OCI-LY3 (cell line): Measurements from ENCODE around the gene LHFPL6.

ENCODE experiments used
- H2AFZ ChIP-seq: fragments of 200-600, 300-600 bp; shearing (Covaris generic); 2 replicates; pipeline ENCODE4 v1.6.0; 2014; ENCODE audit warnings: antibody characterized with exemption, low read depth, low read length
- H3K27ac ChIP-seq: fragments of 200-600, 300-600 bp; sonication (generic); 2 replicates; pipeline ENCODE4 v1.5.1; 2014; ENCODE audit warnings: mild to moderate bottlenecking, low read length, moderate library complexity, mixed read lengths
- H3K27me3 ChIP-seq: fragments of 200-600, 300-600 bp; sonication (generic); 2 replicates; pipeline ENCODE4 v1.6.1; 2014; ENCODE audit warnings: low read depth, low read length, mixed read lengths
- H3K36me3 ChIP-seq: fragments of 200-600, 300-600 bp; sonication (generic); replicated peaks from 2 replicates; pipeline ENCODE3; 2014; ENCODE audit warnings: low read depth, low read length, mixed read lengths
- H3K4me1 ChIP-seq: fragments of 300-600, 200-600 bp; sonication (generic); 2 replicates; pipeline ENCODE4 v1.6.1; 2014; ENCODE audit warnings: low read length, mixed read lengths
- H3K4me2 ChIP-seq: fragments of 200-600, 300-600 bp; sonication (generic); 2 replicates; pipeline ENCODE4 v1.6.1; 2014; ENCODE audit warnings: low read length, mixed read lengths
- H3K4me3 ChIP-seq: fragments of 300-600, 200-600 bp; sonication (generic); 2 replicates; pipeline ENCODE4 v1.5.1; 2014; ENCODE audit warnings: antibody characterized with exemption, mild to moderate bottlenecking, low read length, moderate library complexity
- H3K79me2 ChIP-seq: fragments of 300-600, 200-600 bp; shearing (Covaris generic); 2 replicates; pipeline ENCODE4 v1.6.1; 2014; ENCODE audit warnings: mild to moderate bottlenecking, low read length, mixed read lengths
- H3K9ac ChIP-seq: fragments of 300-600, 200-600 bp; shearing (Covaris generic); 2 replicates; pipeline ENCODE4 v1.6.0; 2014; ENCODE audit warnings: mild to moderate bottlenecking, low read length, moderate library complexity
- H3K9me3 ChIP-seq: fragments of 200-600, 300-600 bp; shearing (Covaris generic); 2 replicates; pipeline ENCODE4 v1.6.1; 2014; ENCODE audit warnings: low read length, mixed read lengths; ENCODE audit not compliant: insufficient read depth
- H4K20me1 ChIP-seq: fragments of 200-600, 300-600 bp; sonication (generic); 2 replicates; pipeline ENCODE4 v1.6.1; 2016; ENCODE audit warnings: low read length, mixed read lengths; ENCODE audit not compliant: insufficient read depth
- CTCF ChIP-seq: fragments of 200-600, 300-600 bp; sonication (generic); IDR thresholded peaks from 2 replicates; pipeline ENCODE4 v1.5.1; 2014; ENCODE audit warnings: antibody characterized with exemption, low read length, low read depth
- EZH2phosphoT487 ChIP-seq: fragments of 200-600 bp; shearing (Covaris generic); IDR thresholded peaks from 2 replicates; pipeline ENCODE4 v1.6.1; 2018; ENCODE audit warnings: antibody characterized with exemption, mixed run types, low read depth

LHFPL6 gene

GRCh38 chr13:39605677-39606320, 2.8 kb upstream of the LHFPL6 start:
- H2AFZ ChIP-seq = no peak overlapping the region
- no peak overlapping the region for H3K27ac ChIP-seq

GRCh38 chr13:39604756-39605155, 1.8 kb upstream of the LHFPL6 start:
- H4K20me1 ChIP-seq = no peaks in the 10 kb centered on the region
- H3K4me3 ChIP-seq = no peak overlapping the region
- H3K36me3 ChIP-seq = peaks cover 13% of the 10 kb centered on the region
- H3K27ac ChIP-seq = no peak overlapping the region
- no peak overlapping the region for H3K4me2 ChIP-seq
- no peak overlapping the region for H3K9ac ChIP-seq
- peaks cover 23% of the 10 kb centered on the region for H3K79me2 ChIP-seq
- no peaks in the 10 kb centered on the region for H3K27me3 ChIP-seq
- H2AFZ ChIP-seq = no peak overlapping the region
- H3K9me3 ChIP-seq = no peaks in the 10 kb centered on the region
- TF ChIP-seq CTCF (no peak), EZH2phosphoT487 (no peak)
- peaks cover 14% of the 10 kb centered on the region for H3K4me1 ChIP-seq

More at GRCh38 chr13:39605677-39606320, 2.8 kb upstream of the LHFPL6 start:
- Histone ChIP-seq H3K9ac (no peak overlapping the region), H3K27me3 (no peaks in the 10 kb centered on the region), H4K20me1 (no peaks in the 10 kb centered on the region), H3K79me2 (peaks cover 18% of the 10 kb centered on the region), H3K36me3 (peaks cover 4% of the 10 kb centered on the region), H3K9me3 (no peaks in the 10 kb centered on the region), H3K4me2 (no peak overlapping the region), H3K4me1 (peaks cover 10% of the 10 kb centered on the region; the same call in 1 of the 2 replicates), H3K4me3 (no peak overlapping the region)
- TF ChIP-seq CTCF (no peak), EZH2phosphoT487 (no peak)

- peaks cover 26% of the 10 kb centered on the region for H3K4me1 ChIP-seq
- H3K4me3 ChIP-seq = peak overlapping the region; percentile 85
- H3K27ac ChIP-seq = peak overlapping the region; percentile 36
- peak overlapping the region; percentile 81 for H2AFZ ChIP-seq
- no peaks in the 10 kb centered on the region for H4K20me1 ChIP-seq
- TF ChIP-seq CTCF (no peak), EZH2phosphoT487 (no peak)
- H3K9me3 ChIP-seq = no peaks in the 10 kb centered on the region
- H3K36me3 ChIP-seq = peaks cover 21% of the 10 kb centered on the region
- no peaks in the 10 kb centered on the region for H3K27me3 ChIP-seq
- H3K79me2 ChIP-seq = peaks cover 33% of the 10 kb centered on the region
- peak overlapping the region; percentile 84 for H3K9ac ChIP-seq
- H3K4me2 ChIP-seq = peak overlapping the region; percentile 91
Measured at GRCh38 chr13:39603424-39603947, 493 bp upstream of the LHFPL6 start.

GRCh38 chr13:39602277-39602613, 748 bp downstream of the LHFPL6 start:
- peaks cover 40% of the 10 kb centered on the region for H3K79me2 ChIP-seq
- H3K36me3 ChIP-seq = peaks cover 21% of the 10 kb centered on the region
- H3K9ac ChIP-seq = peak overlapping the region; percentile 84
- peaks cover 36% of the 10 kb centered on the region for H3K4me1 ChIP-seq
- H3K27me3 ChIP-seq = no peaks in the 10 kb centered on the region
- H3K4me2 ChIP-seq = peak overlapping the region; percentile 91
- peak overlapping the region; percentile 36 for H3K27ac ChIP-seq
- no peaks in the 10 kb centered on the region for H3K9me3 ChIP-seq
- no peaks in the 10 kb centered on the region for H4K20me1 ChIP-seq
- H3K4me3 ChIP-seq = peak overlapping the region; percentile 85
- TF ChIP-seq CTCF (no peak), EZH2phosphoT487 (no peak)
- peak overlapping the region; percentile 67 for H2AFZ ChIP-seq
